ENCODE data around the gene WDR88.

DNA sequence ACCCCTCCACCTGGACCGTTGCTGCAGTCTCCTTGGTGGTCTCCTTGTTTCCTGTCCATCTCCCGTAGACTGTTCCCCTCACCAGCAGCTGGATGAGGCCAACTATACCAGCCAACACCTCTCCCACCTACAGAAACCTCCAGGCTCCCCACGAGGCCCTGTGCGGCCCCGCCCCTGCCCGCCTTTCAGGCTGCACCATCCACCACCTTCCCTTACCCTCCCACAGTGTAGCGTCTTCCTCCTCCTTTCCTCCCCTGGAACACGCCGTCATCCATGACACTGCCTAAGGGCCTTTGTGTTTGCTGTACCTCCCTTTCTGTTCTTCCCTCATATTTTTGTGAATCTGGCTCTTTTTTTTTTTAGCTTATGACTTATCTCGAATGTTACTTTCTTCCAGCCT, 23.8 kb upstream of the WDR88 start:
- TF ChIP-seq SIN3A (conservative IDR thresholded peaks at IDR 0.05 in 1 of 2, IDR thresholded peaks at IDR 0.05 in 1 of 2; ENCODE audit: low read depth in 1 of 2, low read length in 2 of 2) (no peak), SP2 (IDR thresholded peaks at IDR 0.05; ENCODE audit: low read length) (no peak), EZH2 (IDR thresholded peaks at IDR 0.05; ENCODE audit: low read depth, low read length, severe bottlenecking) (no peak)

Measured in H1 (cell line).